NOMO-1 treated with DMSO at 0.1 percent for 48 hours (cell line): ENCODE data around the gene FXYD3.
A peak's percentile ranks its signal among the peaks of the same experiment; 100 is the strongest.

Experiments
- DNase-seq: peaks from one replicate; lab custom pipeline; 2025; ENCODE audit not compliant: unreplicated experiment; lab: John Stamatoyannopoulos, UW

Gene FXYD3, protein sequence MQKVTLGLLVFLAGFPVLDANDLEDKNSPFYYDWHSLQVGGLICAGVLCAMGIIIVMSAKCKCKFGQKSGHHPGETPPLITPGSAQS

DNA sequence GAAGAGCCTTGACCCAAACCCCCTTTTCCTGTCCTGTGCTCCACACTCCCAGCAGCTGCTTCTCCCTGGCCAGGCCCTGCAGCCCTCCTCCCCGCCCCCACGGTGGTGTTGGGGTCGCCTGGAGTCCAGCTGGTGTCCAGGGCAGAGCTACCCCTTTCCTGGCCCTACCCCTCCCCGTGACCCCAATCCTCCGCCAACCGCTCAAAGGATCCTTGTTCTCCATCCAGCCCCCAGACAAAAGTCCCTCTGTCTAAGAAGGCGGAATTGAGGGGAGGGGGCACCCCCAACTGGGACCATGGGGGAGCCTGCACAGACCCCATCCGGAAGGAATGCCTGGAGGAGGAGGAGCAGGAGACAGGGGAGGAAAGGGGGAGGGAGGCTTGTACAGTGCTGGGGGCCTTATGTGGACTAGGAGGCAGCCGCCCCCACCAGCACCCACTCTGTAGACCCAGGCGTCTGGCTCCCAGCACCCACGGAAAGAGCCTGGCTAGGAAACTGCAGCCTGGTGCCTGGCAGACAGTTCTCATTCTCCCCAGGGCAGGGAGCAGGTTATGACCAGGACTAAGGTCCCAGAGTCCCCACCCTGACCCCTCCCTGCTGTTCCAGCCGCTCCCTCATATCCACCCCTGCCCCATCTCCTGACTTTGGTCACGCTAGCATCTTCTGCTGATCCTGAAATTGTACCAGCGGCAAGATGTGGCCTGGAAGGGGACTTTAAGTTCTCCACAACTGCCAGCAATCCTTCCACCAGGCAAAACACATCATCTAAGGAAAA, at the start of gene FXYD3:
Gene FXYD3, plus strand, starts transcription at position 647 of the 775 bp plus-strand sequence. CDS start 3,554 bp downstream, outside the sequence.
- no peak for DNase-seq

DNA sequence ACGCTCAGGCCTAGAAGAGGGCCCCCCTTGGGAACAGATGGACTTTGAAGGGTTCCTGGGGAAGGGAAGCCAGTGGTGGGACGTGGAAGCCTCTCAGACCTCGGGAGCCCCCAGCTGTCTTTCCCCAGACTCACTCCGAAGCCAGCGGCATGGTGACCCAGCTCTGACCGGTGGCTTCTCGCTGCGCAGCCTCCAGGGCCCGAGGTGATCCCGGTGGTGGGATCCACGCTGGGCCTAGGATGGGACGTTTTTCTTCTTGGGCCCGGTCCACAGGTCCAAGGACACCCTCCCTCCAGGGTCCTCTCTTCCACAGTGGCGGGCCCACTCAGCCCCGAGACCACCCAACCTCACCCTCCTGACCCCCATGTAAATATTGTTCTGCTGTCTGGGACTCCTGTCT, 49.5 kb upstream of the FXYD3 start:
- no peak for DNase-seq

DNA sequence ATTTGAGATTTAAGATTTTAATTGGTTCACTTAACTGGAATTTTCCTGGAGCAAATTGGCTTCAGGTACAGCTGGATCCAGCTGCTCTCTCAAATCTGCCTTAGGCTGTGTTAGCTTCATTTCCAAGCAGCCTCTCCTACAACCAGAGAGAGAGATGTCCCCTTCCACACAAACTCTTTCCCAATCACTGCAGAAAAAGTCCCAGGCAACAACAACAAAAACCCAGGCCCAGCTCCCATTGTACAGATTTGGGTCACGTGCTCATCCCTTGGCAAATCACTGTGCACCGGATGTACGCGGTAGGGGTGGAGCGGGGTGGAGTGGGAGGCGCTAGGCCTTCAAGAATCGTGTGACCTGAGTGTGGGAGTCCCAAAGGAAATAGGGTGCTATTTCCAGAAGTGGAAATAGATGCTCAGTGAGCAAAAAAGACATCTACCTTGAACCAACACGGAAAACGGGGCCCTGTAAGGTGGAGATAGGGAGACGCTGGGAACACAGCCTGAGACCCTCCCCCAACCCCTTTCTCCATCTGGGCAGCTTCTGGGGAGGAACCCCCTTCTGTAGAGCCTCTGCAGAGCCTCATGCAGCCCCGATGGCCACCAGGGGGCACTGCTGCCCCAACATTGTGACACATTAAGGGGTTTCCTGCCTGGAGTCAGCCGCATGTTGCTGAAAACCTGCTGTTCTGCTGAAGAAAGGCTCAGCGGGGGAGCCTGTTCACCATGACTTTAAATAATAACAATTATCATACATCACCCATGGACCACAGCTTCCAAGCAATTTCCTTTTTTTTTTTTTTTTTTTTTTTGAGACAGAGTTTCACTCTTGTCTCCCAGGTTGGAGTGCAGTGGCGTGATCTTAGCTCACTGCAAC, 48.7 kb upstream of the FXYD3 start:
- peak; percentile 70 for DNase-seq

DNA sequence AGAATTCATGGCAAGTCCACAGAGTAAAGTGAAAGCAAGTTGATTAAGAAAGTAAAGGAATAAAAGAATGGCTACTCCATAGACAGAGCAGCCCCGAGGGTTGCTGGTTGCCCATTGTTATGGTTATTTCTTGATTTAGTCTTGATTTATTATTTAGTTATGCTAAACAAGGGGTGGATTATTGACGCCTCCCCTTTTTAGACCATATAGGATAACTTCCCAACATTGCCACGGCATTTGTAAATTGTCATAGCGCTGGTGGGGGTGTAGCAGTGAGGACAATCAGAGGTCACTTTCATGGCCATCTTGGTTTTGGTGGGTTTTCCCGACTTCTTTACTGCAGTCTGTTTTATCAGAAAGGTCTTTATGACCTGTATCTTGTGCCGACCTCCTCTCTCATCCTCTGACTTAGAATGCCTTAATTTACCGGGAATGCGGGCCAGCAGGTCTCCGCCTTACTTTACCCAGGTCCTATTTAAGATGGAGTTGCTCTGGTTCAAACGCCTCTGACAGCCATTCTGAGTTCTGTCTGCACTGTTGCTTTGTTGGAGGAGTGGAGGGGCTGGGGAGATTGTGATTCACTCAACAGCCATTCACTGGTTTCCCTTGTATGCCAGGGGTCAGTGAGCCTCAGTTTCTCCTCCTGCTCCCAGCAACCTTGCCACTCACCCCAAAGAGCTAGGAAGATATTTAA, 46.5 kb upstream of the FXYD3 start:
- DNase-seq = no peak

DNA sequence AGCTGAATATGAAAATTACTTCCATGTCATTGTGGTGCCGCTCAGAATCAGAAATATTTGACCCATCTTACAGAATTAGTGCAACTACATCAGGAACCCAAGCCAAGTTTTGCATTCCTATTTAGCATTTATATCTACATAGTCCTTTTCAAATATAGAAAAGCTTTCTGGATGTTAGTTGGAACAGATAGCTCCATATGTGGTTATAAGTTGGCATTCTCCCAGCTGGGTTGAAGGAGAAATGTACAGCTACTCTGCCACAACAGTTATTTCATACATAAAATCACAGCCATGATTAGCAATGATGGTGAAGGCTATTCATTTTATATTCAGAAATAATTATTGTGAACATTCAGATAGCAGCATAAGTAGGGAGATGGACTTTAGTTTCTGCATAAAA, 45.9 kb upstream of the FXYD3 start:
- DNase-seq = no peak

DNA sequence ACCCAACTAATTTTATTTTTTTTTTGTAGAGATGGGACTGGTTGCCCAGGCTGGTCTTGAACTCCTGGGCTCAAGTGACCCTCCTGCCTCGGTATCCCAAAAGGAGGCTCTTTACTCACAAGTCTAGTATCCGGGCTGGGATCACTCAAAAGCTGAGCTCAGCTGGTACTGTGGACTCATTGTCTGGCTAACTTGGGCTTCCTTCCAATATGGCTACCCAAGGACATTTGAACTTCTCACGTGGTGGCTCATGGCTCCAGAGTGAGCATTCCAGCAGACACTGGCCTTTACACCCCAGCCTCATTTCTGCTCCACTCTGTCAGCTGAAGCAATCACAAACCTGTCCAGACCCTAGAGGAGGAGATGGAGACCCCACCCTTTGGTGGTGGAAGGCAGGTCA, 45.2 kb upstream of the FXYD3 start:
- no peak for DNase-seq

DNA sequence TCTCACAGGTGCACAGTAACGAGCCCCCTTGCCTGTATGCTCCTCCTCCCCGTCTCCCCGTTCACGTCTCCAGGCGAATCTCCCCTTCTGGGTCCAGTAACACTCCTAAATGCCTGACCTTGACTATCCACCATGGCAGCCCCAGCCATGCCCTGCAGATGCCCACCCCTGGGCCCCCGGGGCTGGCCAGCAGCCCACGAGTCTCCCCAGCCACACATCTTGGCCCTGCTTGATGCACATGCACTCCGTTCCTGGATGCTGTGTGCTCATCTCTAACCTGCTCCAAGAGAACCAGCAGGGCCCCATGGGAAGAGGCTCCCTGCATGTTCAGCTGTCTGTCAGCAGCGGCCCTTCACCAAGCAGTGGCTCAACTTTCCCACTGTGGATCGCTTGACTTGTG, 42.1 kb upstream of the FXYD3 start:
- DNase-seq = no peak

DNA sequence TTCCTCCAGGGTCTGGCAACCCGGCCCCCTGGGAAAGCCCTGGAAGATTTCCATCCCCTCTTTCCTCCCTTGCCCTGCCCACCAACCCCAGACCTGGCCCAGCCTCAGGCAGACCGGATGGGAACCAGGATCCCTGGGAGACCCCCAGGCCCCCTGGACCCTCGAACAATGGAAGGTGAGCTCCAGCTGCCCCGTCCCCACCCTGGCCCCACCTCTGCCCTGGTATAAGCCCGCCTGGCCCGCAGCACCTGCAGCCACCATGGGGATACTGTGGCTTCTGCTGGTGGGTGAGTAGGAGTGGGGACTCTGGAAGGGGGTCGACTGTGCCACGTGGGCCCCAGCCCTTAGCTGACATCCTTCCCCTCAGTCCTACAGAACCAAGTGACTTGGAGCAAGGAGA, 41.7 kb upstream of the FXYD3 start:
- DNase-seq = no peak

DNA sequence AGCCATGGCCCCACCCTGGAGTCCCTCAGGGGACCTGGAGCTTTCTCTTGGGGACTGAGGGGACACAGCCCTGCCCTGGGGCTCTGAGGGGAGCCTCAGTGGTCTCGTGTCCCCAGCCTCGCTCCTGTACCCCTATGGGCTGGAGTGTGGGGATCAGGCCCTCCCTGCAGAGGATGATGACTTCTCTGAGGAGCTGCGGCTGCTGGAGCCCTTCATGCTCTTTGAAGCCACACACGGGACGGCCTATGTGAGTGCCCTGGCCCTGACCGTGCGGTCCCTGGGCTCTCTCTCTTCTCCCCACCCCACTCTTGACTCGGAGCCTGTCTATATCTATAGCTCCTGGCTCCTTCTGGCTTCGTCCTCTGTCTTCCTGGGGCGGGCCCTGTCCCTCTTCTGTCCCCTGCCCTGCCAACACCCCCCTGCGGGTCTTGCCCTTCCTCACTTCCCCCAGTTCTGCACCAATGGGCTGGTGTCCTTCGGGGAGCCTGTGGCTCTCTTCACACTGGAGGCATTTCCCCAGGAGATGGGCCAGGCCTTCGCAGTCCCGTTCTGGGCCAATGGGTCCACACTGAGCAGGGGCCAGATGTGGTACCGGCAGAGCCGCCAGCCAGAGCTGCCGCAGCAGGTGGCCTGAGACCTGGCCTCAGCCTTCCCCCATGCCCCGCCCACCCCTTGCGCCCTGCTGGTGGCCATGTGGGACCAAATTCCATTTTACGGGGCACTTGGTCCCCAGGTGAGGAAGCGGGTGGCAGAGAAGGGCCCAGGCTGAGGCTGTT, 41.0 kb upstream of the FXYD3 start:
- no peak for DNase-seq

DNA sequence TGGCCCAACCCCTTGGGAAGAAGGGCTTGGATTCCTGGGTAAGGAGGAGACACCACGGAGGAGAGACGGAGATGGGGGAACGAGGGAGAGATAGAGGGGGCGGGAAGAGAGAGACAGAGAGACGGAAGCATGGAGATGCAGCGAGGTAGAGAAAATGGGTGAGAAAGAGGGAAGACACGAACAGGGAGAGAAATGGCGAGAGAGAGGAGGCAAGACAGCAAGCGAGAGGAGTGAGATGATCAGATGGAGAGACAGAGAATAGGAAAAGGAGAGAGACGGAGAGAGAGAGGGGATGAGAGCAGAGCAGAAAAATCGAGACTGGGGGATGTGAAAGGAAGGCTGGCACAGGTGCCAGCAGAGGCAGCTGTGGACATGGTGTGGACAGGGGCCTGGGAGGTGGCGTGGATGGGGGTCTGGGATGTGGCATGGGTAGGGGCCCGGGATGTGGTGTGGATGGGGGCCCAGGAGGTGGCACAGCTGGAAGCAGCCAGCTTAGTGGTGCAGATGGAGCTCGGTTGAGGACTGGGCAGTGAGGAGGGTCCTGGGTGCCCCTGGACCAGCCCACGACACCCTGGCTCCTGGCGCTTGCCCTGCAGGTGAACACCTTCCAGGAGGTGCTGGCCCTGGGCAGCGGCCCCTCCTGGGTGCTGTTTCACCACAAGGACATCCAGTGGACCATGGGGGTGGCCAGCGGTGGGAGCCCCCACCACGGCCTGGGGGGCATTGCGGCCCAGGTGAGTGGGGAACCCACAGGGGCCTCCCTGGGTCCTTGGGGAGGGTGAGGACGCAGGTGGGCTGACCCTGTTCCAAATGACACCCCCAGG, 40.2 kb upstream of the FXYD3 start:
- no peak for DNase-seq

DNA sequence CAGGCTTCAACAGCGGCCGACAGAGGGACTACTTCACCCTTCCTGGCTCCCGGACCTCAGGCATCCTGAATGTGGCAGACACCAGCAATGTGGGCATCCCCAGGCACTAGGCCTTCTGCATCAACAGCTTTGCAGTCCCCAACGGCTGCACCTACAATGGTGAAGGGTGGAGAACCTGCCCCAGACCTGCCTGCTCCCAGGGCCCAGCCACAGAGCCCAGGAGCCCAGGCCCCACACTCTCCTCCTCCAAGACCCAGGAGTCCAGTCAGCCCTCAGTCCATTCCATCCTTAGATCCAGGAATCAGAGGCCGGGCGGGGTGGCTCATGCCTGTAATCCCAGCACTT, 39.6 kb upstream of the FXYD3 start:
- DNase-seq = no peak

DNA sequence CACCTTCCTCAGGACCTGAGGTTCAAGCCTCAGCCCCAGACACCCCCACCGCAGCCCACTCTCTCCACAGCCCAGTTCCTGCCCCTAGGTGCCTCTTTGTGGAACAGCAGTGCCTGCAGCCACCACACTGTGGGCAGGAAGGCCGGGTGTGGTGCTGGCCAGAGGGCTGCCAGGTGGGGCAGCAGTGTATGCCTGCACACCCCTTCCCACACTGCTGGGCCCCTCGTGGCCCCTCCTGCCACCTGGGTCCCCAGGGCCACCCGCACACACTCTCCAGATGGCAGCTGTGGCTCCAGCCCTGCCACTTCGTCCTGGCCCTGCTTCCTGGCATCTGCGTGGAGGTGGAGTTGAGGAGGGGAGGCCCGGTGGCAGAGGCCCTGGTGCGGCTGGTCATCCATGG, 39.0 kb upstream of the FXYD3 start:
- DNase-seq = no peak

DNA sequence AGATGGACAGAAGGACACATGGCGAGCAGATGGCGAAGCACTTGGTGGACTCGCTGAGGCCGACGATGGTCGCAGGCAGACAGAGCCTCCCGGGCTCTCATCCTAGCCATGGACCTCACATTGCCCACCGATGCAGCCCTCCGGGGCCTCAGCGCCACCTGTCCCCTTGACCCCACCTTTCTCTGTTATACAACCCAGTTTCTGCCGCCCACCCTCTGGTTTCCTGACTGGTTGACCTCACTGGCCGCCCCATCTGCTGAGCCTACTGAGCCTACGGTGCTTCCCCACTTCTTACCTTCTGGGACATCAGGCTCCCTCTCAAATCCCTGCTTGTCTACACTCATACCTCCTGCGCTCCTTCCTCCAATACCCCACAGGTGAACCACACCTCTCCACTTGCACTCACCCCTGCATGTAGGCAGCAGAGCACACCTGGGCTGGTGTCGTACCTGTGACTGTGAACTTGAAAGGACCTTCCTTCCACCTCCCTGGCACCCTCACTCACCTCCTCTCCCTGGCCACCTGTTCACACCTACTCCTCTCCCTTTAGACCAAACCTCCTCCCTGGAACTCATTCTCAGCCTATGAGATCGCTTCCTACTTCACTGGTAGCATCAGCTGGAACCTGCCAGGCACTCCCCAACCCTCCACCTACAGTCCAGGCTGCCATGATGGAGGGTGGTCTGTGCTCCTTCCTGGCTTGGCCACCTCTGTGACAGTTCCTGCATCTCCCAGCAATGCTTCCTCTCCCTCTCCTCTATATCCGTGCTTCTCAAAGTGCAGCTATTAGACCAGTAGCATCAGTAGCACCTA, 38.0 kb upstream of the FXYD3 start:
- no peak for DNase-seq

DNA sequence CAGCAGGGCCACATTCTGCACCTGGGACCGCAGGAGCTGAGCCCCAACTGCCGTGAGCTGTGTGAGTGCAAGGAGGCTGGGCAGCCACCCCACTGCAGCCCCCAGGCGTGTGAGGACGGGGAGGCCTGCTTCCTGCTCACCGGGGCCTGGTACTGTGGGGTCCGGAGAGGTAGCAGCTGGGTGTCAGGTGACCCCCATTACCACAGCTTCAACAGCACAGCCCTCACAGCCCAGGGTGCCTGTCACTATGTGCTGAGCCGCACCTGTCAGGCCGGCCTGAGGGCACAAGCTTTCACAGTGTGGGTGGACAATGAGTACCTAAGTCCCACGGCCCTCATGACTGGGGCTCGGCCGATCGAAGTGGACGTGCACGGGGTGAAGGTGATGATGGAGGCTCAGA, 35.8 kb upstream of the FXYD3 start:
- DNase-seq = no peak

DNA sequence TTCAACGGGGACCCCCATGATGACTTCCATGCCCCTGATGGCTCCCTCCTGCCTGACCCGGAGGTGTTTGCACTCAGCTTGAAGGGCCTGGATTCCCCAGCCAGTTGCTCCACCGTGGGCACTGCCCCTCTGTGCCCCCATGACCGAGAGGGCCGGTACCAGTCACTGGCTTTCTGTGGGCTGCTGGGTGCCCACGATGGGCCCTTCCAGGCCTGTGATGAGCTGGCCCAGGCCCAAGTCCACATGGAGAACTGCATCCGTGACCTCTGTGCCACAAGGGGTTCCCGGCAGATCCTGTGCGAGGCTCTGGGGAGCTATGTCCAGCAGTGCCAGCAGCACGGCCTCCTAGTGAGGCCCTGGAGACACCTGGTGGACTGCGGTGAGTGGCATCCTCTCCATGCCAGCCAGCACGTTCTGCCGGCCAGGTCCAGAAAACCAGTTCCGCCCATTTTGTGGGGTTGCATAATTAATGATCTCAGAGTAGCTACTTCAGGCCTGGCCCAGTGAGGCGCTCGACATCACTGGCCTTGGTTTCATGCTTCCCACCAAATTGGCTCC, 34.9 kb upstream of the FXYD3 start:
- DNase-seq = no peak

DNA sequence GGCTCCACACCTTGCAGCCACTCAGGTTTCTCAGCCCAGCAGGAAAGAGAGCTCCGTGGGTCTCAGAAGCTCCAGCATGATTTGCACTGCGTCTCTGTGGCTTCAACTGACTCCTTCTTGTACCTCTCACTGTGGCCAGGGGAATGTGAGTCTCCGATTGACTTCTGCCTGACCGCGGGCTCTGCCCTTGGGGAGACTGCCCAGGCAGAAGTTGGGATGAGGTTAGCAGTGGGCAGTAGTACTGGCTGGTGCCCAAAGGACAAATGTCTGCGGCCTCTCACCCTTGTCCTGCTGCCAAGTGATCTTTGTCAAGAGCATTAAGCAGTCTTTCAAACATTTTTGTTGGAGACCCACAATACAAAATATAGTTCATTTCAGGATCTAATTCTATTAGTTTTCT, 34.4 kb upstream of the FXYD3 start:
- no peak for DNase-seq

DNA sequence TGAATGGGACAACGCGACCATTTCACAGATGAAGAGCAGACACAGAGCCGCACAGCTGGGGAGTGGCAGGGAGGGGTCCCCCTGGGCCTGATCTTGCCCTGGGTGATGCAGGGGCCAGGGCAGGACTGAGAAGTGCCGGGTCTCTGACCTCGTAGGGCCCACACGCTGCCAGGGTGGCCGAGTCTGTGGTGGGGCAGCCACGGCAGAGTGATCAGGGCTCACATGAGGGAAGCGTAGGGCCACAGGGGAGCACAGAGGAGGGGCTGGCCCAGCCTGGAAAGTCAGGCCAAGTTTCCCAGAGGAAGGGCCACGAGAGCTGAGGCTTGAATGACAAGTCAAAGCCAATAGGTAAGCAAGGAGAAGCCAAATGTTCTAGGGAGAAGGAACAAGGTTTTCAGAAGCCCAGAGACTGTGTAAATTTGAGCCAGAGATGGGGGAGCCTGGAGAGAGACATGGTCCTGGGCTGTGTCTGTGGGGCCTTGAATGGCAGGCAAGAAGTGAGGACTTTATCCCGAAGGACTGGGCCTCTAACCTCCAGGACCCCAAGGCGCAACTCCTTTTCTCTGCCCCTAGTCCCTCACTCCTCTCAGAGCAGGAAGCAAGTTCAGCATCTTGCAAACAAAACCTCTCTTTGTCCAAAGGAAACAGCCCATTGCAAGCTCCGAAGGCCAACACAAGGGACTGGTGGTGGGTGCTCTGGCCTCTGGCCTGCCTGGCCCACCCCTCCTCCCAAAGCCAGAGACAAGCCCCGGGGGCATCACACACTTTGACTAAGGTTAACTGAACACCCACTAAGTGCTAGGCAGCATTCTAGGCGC, 31.7 kb upstream of the FXYD3 start:
- DNase-seq = no peak

DNA sequence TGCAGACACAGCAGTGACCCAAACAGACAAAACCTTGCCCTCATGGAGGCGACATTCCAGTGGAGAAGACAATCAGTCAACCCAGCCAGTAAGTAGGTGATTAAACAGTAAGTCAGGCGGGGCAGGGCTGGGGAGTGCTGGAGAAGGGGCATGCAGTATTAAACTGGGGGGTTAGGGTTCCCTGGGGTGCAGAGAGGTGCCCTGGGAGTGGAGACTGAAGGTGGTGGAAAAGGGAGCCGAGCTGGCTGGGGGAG, 31.2 kb upstream of the FXYD3 start:
- no peak for DNase-seq
